Liver (tissue), 3 donors: ENCODE data around the gene TCTN1.

Experiments
- ATF3 ChIP-seq: IDR thresholded peaks from 2 replicates; pipeline ENCODE4 v1.6.1; 2016; ENCODE audit warnings: antibody characterized with exemption
- CTCF ChIP-seq: fragments of 150-350 bp; IDR thresholded peaks from 2 replicates; pipeline ENCODE4 v1.5.1; 2017; ENCODE audit warnings: improper control_type of control experiment, low read depth, low read length; ENCODE audit not compliant: missing input control
- GABPA ChIP-seq, 2 donors: IDR thresholded peaks in 1 of 2; conservative IDR thresholded peaks in 1 of 2; 2 replicates each; pipeline ENCODE4 v1.6.1; 2016; ENCODE audit warnings: antibody characterized with exemption in 2 of 2, mild to moderate bottlenecking in 1 of 2, moderate library complexity in 1 of 2
- JUND ChIP-seq, 2 donors: IDR thresholded peaks; 2 replicates each; pipeline ENCODE4 v1.6.1; 2016; ENCODE audit warnings: antibody characterized with exemption in 2 of 2
- MAX ChIP-seq: IDR thresholded peaks from 2 replicates; pipeline ENCODE4 v1.6.1; 2016; ENCODE audit warnings: antibody characterized with exemption
- RAD21 ChIP-seq, 2 donors: IDR thresholded peaks; 2 replicates each; pipeline ENCODE4 v1.6.1; 2016; ENCODE audit warnings: antibody characterized with exemption in 2 of 2, mild to moderate bottlenecking in 2 of 2
- TAF1 ChIP-seq: conservative IDR thresholded peaks from 2 replicates; pipeline ENCODE4 v1.6.1; 2016; ENCODE audit warnings: antibody characterized with exemption, mild to moderate bottlenecking
- YY1 ChIP-seq: IDR thresholded peaks from 2 replicates; pipeline ENCODE4 v1.6.1; 2016; ENCODE audit warnings: antibody characterized with exemption, mild to moderate bottlenecking
- TF ChIP-seq, protein P1 (sequence below): IDR thresholded peaks from 2 replicates; pipeline ENCODE4 v1.6.1; 2016; ENCODE audit warnings: antibody characterized with exemption, mild to moderate bottlenecking
- donor health status: healthy.
- donor health status: healthy.

GRCh38 chr12:110689281-110690126 lies 75.6 kb downstream of the TCTN1 start:
- TF ChIP-seq CTCF (no peak), JUND (IDR thresholded peaks at IDR 0.05) (no peak), MAX (no peak), RAD21 (IDR thresholded peaks at IDR 0.05) (no peak), ATF3 (no peak), GABPA (IDR thresholded peaks at IDR 0.05 in 1 of 2, conservative IDR thresholded peaks at IDR 0.05 in 1 of 2) (no peak), YY1 (no peak), TAF1 (no peak)
- TF ChIP-seq, protein P1, sequence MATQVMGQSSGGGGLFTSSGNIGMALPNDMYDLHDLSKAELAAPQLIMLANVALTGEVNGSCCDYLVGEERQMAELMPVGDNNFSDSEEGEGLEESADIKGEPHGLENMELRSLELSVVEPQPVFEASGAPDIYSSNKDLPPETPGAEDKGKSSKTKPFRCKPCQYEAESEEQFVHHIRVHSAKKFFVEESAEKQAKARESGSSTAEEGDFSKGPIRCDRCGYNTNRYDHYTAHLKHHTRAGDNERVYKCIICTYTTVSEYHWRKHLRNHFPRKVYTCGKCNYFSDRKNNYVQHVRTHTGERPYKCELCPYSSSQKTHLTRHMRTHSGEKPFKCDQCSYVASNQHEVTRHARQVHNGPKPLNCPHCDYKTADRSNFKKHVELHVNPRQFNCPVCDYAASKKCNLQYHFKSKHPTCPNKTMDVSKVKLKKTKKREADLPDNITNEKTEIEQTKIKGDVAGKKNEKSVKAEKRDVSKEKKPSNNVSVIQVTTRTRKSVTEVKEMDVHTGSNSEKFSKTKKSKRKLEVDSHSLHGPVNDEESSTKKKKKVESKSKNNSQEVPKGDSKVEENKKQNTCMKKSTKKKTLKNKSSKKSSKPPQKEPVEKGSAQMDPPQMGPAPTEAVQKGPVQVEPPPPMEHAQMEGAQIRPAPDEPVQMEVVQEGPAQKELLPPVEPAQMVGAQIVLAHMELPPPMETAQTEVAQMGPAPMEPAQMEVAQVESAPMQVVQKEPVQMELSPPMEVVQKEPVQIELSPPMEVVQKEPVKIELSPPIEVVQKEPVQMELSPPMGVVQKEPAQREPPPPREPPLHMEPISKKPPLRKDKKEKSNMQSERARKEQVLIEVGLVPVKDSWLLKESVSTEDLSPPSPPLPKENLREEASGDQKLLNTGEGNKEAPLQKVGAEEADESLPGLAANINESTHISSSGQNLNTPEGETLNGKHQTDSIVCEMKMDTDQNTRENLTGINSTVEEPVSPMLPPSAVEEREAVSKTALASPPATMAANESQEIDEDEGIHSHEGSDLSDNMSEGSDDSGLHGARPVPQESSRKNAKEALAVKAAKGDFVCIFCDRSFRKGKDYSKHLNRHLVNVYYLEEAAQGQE, result no peak
